LHCN-M2 (cell line): Measurements from ENCODE around the gene SNRNP35. TPM values are rescaled to one million over a fixed set of nuclear protein-coding genes. Genes with fewer than 3 reads are reported as not detected.
"Not testable (repeated sequence)": the region's sequence is repeated elsewhere in the genome, so short reads cannot be mapped to it uniquely, and the experiment has no call there.

ENCODE experiments used
- DNase-seq: peaks from one replicate; pipeline ENCODE4 v3.0.0-alpha.2; 2012; ENCODE audit warnings: low read depth
- polyA plus RNA-seq: library from polyadenylated mRNA; unstranded; fragments of >200 nt; gene quantifications from one replicate; pipeline ENCODE4 v1.2.1, GENCODE V29; 2012; ENCODE audit warnings: missing spikeins
- total RNA-seq: library from RNA; depleted of rRNA; stranded (reverse); fragments of >200 nt; gene quantifications from 2 replicates; pipeline ENCODE4 v1.2.3, GENCODE V29; 2014; rRNA removed

The SNRNP35 gene, protein sequence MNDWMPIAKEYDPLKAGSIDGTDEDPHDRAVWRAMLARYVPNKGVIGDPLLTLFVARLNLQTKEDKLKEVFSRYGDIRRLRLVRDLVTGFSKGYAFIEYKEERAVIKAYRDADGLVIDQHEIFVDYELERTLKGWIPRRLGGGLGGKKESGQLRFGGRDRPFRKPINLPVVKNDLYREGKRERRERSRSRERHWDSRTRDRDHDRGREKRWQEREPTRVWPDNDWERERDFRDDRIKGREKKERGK
- total RNA-seq = 10.9 and 16.0 TPM in 2 replicates
- polyA plus RNA-seq = 25.1 TPM

- DNase-seq = peak; percentile 85
Observed at GRCh38 chr12:123457980-123458779, at the start of gene SNRNP35. SNRNP35 (plus strand) TSS chr12:123458139; CDS start chr12:123465541, 7,402 bp downstream.

GRCh38 chr12:123408619-123409018 is 49.3 kb upstream of the SNRNP35 start:
- not testable (repeated sequence) for DNase-seq

DNA sequence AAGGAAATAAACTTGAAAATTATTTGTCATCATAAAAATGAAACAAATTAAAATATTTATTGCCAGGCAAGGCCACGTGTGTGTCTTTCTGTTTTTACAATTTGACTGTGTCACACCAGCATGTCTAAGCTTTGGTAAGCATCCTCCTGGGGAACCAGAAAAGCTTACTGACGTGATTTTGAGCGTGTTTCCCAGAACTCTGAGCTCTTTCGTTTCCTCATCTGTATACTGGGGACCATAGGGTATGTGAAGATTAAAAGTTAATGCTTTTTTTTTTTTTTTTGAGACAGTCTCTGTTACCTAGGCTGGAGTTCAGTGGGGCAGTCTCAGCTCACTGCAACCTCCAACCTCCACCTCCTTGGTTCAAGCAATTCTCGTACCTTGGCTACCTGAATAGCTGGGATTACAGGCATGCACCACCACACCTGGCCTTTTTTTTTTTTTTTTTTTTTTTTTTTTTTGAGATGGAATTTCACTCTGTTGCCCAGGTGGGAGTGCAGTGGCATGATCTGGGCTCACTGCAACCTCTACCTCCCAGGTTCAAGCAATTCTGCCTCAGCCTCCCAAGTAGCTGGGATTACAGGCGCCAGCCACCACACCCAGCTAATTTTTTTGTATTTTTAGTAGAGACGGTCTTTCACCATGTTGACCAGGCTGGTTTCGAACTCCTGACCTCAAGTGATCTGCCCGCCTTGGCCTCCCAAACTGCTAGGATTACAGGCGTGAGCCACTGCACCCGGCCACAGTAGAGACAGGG is 48.5 kb upstream of the SNRNP35 start:
- not testable (repeated sequence) for DNase-seq

DNA sequence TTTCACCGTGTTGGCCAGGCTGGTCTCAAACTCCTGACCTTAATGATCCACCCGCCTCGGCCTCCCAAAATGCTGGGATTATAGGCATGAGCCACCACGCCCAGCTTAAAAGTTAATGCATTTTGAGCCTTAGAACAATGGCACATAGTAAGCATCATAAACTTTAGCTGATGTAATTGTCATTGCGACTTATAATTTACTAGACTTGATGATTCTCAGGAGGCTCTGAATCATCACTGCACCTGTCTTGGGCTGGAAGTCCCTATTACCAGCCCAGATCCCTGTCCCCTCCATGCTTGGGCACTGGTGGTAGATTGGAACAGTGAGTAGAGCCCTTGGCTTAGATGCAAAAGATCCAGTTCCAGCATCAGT is 47.9 kb upstream of the SNRNP35 start:
- peak; percentile 17 for DNase-seq

- DNase-seq = no peak
Observed at GRCh38 chr12:123421314-123421713, 36.6 kb upstream of the SNRNP35 start.

GRCh38 chr12:123427036-123427769 is 30.7 kb upstream of the SNRNP35 start:
- DNase-seq = no peak

DNA sequence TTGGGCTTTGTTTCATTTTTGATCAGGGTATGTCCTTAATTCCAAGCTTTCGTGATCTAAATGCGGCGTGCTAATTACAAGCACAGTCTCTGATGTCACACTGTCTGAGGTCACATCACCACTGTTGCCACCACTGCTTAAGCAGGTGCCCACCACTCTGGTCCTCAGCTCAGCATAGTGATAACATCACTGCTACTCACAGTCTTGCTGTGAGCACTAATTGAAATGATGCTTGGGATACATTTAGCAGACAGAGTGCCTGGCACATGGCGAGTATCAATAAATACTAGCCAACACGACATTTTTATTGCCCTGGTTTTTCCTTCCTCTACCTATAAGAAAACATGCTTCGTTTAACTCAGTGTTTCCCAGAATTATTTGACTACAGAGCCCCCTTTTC is 29.3 kb upstream of the SNRNP35 start:
- no peak for DNase-seq

DNA sequence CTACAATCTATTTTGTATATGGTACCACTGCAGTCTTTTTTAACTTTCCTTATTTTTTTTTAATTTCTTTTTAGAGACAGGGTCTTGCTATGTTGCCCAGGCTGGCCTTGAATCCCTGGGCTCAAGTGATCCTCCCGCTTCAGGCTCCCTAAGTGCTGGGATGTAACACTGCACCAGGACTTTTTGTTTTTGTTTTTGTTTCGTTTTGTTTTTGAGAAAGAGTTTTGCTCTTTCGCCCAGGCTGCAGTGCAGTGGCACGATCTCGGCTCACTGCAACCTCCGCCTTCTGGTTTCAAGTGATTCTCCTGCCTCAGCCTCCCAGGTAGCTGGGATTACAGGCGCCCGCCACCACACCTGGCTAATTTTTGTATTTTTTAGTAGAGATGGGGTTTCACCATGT is 28.8 kb upstream of the SNRNP35 start:
- DNase-seq = not testable (repeated sequence)

GRCh38 chr12:123431951-123432817 is 25.8 kb upstream of the SNRNP35 start:
- not testable (repeated sequence) for DNase-seq

GRCh38 chr12:123433615-123434014 is 24.3 kb upstream of the SNRNP35 start:
- no peak for DNase-seq

DNA sequence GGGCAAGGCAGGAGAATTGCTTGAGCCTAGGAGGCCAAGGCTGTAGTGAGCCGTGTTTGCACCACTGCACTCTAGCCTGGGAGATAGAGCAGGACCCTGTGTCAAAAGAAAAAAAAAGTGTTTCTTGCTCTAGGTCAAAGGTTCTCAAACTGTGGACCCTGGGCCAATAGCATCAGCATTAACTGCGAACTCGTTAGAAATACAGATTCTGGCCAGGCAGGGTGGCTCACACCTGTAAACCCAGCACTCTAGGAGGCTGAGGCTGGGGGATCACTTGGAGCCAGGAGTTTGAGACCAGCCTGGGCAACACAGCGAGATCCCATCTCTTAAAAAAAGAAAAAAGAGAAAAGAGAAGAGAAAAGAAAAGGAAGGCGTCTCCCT is 22.3 kb upstream of the SNRNP35 start:
- no peak for DNase-seq

- DNase-seq = peak; percentile 80
Observed at GRCh38 chr12:123436017-123436964, 21.6 kb upstream of the SNRNP35 start, which contains the start of gene RILPL2. RILPL2 (minus strand) TSS chr12:123436684; CDS start chr12:123436420, 264 bp downstream.

GRCh38 chr12:123441523-123442164 is 16.3 kb upstream of the SNRNP35 start:
- no peak for DNase-seq

DNA sequence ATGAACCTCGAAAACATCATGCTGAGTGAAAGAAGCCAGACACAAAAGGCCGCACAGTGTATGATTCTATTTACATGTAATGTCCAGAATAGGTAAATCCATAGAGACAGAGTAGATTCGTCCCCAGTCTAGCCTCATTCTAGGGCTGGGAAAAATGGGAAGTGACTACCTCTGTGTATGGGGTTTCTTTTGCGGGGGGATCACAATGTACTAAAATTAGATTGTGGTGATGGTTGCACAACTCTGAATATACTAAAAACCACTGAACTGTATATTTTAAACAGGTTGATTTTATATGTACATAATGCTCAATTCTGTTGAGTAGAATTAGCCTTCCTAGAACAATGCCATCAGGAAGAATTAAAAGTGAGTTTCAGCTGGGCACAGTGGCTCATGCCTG is 15.2 kb upstream of the SNRNP35 start:
- DNase-seq = no peak

DNA sequence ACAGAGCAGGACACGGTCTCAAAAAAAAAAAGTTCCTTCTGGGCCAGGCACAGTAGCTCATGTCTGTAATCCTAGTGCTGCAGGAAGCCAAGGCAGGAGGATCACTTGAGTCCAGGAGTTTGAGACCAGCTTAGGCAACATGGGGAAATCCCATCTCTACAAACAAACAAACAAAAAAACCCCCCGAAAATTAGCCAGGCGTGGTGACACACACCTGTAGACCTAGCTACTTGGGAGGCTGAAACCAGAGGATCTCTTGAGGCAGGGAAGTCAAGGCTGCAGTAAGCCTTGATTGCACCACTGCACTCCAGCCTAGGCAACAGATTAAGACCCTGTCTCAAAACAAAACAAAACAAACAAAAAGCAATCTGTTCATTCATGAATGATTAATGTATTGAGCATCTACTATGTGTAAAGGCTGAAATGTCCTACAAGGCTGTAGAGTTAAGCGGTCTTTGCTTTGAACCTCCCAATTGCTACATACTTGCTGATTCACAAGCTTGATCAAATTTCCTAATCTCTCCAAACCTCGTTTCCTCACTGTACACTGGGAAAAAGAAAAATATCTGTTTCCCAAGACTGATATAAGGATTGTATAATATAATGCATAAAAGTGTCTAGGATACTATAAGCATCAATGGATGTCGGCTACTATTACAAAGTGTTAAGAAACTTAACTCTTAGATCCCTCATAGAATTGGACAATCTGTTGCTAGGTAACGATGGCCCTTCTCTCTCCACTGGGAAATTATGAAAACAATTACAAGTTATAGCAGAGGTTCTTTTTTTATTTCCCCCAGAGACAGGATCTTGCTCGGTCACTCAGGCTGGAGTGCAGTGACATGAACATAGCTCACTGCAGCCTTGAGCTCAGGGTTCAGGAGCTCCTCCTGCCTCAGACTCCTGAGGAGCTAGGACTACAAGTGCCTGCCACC is 13.6 kb upstream of the SNRNP35 start:
- peak; percentile 63 for DNase-seq

- no peak for DNase-seq
Observed at GRCh38 chr12:123445388-123446332, 12.3 kb upstream of the SNRNP35 start.
